Left renal pelvis (tissue), 4 donors: ENCODE measurements around the gene TNS3. TPM values are rescaled to one million over a fixed set of nuclear protein-coding genes. Genes with fewer than 3 reads are reported as not detected.

Experiments used
- DNase-seq, 4 donors: peaks; one replicate each; pipeline ENCODE4 v3.0.0-alpha.2; 2013; ENCODE audit warnings: low read depth in 4 of 4, low spot score in 3 of 4
- polyA plus RNA-seq, 4 donors: library from polyadenylated mRNA; unstranded; fragments of 120-200 nt; gene quantifications; one replicate each; pipeline ENCODE4 v1.2.1, GENCODE V29; 2013; ENCODE audit not compliant: insufficient read length in 4 of 4

The TNS3 gene
- polyA plus RNA-seq, 4 donors: 85.6 to 120 (median 91.2) TPM

DNA sequence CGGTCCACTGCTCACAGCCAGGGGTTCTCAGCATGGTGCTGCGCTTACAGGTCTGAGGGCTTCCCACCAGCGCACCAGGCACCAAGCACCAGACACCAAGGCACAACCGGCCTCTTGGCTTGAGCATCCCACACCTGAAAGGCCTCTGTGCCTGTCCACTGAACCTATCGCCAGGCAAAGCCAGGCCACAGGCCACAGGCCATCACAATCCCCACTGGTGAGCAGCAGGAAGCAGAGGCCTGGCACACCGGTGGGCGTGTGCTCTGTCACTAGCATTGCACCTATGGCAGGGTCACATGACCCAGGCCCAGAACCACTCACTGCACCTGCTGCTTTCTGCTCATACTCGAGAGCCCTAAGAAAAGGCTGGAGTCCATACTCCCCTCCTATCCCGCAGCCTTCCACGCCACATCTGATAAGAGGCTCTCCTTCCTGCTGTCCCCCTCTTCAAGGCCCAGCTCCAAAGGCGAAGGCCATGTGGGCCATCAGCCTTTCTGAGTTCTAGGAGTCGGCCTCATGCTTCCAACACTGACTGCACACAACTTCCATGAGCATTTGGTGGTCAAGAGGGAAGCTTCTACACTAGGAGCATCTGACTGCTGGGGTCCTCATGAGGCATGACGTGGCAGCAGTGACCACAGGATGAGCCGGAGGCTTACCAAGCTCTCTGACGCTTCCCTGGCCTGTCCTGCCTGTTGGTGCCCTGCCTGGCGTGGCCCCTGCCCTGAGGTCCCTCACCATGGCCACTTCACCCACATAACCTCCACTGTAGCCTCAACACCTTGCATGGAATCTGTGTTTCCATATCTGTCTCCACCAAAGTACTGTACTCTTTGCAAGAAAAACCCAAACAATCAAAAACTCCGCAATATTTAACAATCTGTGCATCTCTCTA lies 166.3 kb downstream of the TNS3 start:
- no peak for DNase-seq

DNA sequence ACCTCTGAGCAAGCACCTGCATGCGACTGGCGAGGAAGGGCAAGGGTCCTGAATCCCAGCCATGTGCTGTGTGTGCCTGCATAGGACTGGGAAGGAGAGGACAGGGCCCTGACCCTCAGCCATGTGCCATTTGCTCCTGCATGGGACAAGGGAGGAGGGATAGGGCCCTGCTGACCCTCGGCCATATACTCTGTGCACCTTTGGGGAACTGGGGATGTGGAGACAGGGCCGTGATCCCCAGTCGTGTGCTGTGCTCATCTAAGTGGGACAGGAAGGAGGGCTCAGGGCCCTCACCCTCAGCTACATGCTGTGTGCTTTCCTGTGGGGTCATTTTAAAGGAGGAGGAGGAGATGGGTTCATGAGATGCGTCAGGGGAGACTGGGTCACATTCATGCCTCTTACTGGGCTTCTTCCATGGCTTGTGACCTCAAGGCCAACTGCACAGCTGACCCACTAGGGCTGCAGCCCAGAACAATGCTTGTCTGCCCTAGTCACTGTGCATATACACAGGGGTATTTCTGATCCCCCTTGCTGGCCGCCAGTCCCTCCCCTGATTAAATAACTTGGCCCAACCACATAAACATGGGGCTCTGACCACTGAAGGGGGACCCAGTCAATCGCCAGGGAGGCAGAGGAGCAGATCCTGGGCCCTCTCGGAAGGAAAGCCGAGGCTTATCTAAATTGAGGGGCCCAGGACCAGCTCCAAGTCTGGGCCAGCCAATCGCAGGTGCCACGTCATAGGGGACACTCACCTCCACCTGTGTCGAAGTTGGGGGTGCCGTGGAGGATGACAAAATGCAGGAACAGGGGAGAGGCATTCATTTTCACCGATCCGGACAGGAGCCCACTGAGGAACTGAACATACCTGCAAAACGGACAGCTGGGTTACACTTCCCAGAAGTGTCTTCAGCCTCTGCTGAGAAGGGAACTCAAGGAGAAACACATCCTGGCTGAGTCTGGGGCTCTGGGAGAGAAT lies 167.3 kb downstream of the TNS3 start:
- no peak for DNase-seq

DNA sequence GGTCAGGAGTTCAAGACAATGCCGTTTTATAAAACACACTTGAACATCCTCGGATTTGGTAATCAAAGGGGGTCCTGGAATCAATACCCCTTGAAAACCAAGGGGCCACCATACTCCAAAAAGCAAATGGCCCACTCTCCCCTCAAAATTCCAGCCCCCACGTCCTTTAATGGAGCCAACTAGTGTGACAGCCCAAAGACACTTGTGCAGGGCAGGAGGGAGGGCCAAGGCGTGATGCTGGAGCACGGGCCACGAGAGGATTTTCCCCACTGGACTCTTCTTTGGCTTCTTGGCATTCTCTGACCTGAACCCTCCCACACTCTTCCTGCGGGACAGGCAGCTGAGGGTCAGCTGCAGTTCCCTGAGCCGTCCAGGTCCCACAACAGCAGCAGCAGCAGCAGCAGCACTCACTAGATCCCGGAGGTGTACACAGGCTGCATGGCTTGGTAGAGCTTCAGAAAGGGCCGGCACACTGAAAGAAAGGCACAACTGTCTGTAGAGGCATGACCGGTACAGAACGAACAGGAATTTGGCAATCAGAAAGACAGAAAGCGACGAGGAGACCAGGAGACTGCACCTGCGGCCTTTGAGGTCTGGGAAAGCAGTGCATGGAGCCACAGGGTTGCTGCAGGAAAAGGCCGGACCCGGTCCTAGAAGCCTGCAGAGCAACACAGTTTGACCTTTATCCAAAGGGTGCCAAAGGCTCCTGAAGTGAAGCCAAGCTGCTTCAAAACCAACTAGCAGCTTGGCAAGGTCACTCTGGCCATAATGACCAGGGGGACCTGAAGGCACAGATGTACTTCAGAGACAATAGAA lies 168.2 kb downstream of the TNS3 start:
- no peak for DNase-seq

DNA sequence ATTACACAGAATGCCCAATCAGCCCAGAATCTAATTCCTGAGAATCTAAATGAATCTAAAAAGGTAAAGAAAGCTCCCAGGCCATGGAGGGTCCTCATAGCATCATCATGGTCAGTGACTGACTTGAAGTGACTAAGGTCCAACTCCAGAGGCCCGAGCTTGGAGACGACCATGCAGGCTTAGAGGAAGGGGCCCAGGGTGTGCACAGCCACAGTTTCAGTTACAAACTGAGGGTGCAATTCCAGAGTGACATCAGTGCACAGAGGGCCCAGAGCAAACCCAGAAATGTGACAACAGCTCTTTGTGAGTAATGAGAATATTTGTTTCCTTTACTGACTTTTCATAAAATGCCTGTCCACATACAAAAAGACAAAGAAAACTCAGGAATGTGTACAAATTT lies 170.0 kb downstream of the TNS3 start:
- no peak for DNase-seq

DNA sequence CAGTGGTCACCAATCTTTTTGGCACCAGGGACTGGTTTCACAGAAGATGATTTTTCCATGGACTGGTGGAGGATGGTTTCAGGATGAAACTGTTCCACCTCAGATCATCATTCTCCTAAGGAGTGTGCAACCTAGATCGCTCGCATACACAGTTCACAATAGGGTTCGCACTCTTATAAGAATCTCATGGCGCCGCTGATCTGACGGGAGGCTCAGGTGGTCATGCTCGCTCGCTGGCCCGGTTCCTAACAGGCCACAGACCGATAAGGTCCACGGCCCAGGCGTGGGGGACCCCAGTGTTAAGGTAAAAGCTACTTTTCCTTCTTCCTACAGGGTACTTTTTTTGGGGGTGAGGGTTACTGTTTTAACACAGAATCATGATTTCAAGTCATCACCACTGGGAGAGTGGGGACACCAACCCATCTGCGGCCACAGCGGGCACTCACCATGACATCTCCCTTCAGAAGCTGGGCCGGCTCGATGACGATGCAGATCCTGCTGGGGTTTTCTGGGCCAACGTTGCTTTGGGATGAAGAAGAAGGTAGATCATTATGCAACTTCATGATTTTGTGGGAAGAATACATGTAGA lies 170.5 kb downstream of the TNS3 start:
- no peak for DNase-seq

DNA sequence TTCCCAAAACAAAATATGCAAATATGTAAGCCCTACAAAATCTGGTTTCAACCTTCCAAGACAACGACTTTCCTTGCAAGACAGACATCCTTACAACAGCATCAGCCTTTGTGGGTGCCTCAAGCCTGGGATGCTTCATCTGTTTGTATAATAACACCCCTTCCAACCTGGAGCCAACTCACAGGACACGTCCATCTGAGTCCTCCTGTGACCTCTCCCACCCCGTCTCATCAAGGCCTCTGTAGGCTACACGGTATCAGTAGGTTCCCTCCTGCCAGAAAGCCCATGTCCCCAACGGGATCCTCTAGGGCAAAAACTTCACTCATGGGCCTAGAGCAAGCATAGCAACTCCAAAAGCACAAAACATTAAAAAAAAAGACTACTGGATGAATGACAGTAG lies 173.2 kb downstream of the TNS3 start:
- DNase-seq: no peak

DNA sequence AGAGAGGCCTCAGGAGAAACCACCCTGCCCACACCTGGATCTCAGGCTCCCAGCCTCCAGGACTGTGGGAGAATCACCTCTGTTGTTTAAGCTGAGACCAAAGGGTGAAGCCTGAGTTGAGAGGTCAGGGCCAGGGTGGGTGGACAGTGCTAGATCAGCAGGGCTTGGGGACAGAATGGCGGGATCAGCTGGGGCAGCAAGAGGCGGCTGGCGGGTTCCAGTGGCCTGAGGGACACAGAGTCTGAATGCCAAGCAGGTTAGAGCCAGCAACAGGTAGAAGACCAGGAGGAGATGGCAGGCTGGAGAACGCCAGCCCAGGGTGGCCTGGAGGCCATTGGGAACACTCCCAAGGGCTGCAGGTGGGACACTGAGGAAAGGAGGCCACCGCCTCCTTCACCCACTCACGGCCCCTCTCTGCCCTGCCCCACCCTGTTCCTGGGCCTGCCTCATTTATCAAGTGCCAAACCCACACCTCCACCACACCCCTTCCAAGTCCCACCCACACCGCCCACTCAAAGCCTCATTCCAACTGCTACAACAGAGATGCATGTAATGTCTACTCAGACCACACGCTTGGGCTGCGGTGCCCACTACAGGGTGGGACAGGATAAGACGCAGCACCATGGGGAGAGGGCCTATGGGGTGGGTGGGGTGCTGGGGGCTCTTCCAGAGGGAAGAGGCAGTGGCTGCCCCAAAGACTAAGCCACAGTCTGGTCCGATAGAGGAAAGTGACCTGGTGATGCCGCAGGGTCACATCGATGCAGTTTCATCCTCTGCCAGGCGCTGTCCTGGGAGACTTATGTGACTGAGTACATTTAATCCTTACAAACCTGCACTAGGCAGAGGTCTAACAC lies 173.9 kb downstream of the TNS3 start:
- no peak for DNase-seq

DNA sequence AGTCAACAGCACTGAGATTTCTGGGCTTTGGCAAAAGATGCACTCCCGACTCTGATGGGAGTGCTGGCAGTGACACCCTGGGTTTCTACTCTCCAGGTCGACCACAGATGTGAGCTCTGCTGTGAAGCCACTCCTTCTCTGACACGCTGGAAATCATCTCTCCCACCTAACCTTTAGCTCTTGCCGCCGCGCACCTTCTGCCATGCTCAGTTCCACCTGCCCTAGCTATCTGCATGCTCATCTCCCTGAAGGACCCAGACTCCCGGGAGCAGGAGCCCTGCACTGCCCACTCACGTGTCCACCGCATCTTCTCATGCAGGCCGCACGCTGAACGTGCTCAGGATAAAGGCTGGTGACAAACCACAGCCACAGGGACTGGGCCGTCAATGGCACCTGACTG lies 174.8 kb downstream of the TNS3 start:
- no peak for DNase-seq

DNA sequence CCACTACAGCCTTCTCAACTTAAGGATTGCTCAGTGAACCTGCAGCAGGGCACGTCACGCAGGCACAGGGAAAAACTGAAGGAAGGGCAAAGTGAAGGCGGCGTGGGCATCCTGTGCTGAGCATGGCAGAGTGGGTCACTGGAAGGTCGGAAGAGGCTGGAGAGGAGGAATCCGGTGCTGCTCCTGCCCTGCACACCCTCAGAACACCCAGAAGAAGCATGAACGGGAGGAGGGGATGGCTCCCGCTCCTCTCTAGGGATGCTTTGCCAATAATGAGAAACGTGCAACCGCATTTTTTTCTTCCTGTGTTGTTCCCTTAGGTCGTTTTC lies 175.1 kb downstream of the TNS3 start:
- no peak for DNase-seq

DNA sequence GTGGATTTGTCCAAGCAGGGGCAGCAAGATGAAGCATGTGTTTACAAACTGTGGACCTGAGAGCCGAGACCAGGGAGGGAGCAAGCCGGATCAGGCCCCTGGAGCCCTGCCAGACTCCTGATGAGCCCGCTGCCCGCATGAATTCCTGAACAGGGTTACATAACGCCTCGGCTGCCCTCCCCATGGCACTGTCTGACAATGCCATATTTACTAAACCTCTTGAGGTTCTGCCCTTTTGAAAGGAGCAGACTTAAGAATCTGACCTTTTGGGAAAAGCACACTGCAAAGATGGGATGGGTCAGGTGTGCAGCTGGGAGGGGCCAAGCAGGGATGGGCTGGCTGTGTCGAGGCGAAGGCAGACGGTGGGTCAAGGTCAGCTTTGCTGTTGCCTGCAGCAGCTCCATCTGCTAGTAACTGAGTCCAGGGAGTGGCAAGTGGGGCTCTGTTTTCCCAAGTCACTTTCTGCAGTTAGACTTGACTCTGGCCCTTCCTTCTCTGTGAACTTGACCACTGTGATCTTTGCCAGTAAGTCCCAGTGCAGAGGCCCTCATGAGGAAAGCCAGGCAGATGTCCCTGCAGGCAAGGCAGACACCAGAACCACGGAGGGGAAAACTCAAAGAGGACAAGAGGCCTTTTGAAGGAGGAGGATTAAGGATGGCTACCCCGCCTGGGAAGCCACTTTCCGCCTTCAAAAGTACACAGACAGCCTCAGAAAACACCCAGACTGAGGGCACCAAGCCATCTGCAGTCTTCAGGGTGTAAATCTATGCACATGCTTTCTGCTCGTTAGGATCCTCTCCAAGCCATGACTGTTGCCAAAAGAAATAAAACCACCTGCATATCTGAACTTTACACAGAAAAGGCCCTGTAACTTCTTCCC lies 175.8 kb downstream of the TNS3 start:
- DNase-seq: no peak

DNA sequence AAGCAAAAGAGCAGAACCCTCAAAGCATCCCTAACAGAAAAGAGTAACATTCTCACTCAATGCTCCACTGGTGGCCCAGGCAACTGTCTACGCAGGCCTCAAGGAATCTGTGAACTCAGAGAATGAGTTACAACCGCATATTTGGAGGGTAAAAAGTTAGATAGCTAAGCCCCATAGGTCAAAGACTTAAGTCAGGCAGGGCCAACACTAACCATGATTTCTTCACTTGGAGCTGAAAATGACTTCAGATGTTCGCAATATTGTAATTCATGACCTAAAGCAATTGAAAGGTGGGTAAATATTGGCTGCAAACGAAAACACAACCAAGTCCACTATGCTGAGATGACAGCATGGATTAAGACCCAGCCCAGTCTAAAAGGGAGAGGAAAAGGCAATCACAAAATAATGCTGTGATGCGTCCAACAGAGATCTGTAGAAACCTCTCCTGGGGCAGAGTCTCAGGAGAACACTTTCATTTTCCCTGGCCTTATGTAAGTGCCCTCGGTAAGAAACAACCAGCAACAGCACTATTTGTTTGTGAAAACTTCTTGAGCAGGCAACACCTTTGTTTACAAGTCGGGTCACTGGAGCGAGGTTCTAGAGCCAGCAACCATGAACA lies 176.5 kb downstream of the TNS3 start:
- no peak for DNase-seq

DNA sequence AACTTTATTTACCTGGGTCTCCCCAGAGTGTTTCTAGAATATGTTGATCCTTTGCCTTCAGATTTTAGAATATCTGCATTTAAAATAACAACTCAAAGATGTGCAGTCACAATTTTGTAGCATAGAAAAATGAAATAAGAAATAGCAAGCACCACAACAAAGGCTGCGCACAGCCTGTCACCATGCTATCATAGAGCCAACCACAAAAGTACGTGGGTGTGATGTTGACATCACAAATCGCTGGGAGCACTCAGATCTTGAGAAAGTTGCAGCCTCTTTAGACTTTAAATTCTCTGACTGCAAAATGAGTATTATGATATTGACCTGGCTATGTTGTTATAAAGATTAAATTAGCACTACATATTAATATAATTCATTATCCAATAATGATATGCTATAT lies 177.9 kb downstream of the TNS3 start:
- no peak for DNase-seq

DNA sequence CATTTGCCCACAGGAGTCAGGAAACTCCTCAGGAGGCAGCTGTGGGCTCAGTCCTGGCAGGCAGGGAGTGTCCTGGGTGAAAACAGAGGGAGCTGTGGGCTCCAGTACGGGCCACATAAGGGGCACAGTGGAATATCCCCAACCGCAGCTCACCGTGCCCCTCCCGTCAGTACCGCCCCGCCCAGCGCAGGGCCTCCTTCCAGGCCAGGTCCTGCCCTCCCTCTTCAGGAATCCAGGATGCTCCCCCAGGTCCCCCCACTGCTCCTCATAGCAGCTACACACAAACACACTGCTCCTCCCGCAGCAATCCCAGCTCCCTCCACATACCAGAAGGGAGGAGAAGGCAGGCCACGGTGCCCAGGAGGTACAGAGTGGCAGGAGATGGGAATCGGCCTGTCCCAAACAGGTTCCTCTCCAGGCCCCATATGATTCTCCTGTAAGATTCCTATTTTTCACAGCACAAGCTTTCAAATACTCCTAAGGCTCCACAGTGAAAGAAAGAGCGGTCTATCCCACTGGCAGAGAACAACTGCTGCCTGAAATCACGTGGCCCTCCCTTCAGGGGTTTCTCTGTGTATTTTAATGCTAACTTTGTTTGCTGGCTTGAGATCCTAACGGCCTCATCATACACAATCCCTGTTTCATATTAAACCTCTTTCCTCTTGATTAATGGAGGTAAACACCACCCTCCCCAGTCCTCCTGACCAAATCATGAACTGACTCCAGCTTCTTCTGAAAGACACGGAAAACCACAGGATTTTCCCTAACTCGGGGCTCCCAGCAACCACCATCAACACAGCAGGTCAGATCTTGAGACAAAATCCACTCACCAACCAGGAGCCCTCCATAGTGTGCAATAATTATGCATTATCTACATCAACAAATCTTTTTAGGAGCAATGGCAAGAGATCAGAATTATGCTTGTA lies 178.7 kb downstream of the TNS3 start:
- DNase-seq: no peak

DNA sequence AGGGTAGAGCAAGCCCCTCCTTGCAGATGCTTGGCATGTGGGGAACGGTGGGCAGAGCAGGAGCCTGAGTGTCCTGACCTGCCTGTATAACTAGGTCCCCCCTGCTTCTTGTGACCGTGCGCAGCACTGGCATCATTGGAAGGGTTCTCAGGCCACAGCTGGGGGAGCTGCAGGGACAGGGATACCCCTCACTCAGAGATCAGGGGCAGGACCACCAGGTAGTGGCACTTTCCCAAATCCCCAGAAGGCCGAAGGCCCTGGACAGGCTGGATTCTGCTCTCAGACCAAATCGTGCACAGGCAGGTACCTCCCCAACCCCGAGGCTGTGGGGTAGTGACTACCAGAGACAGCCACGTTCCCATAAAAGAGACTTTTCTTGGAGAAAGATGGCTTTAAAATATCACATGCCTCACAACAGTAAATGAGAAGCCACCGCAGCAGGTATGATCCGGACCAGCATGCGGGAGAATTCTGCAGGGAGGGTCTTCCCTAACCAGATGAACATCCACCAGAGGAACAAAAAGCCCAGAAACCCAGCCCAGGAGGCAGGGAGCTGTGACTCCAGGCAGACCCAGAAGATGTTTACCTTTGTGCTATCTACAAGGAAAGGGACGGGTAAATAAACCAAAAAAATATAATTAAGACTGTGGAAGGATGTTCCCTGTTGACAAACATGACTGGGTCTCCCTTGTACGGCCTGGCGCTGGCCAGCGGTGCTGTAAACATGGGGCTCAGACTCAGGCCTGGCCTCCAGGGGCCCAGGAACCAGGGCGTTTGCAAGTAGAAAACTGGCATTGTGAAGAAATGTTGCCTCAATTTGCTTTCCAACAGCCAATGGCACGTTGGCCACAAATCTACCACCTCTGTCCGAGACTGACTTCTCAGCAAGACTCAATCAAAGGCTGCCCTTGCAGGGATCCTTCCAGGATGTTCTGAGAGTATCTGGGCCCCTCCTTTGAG lies 180.0 kb downstream of the TNS3 start:
- DNase-seq: no peak

DNA sequence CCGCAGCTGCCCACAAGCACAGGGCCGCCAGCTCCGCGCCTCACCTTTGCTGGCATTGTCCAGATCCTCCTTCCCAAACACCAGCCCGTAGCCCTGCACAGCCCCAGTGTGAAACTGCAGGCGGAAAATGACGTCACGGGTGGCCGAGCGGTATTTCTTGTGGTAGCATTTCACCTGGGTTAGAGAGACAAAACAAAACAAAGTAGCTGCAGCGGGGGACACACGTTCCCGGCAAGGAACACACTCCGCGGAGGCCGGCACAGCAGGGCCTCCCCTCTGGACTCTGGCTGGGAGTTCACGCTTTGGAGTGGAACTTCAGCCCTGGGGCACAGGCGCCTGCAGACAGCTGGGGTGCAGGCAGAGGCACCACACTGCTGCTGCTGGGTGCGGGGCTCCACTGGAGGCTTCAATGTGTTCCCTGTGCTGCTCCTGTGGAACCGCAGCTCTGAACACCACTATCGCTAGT lies 181.1 kb downstream of the TNS3 start:
- no peak for DNase-seq

DNA sequence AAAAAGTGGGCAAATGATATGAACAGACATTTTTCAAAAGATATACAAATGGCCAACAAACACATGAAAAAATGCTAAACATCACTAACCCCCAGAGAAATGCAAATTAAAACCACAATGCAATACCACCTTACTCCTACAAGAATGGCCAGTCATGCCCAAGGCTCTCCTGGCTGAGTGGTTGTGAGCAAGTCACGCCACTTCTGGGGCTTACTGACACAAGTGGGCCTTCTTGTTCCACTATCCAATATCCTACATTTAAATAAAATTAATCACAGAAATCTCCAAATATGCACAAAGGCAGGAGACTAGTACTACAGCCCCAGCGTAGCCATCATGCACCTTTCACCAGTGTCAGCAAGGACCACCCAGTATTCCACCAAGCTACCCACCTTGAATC lies 181.9 kb downstream of the TNS3 start:
- DNase-seq: no peak
